ENCODE measurements around the gene FAAP100. TPM values are rescaled to one million over a fixed set of nuclear protein-coding genes. Genes with fewer than 3 reads are reported as not detected.

Gene FAAP100
- total RNA-seq, 1 donor from 2014 or later, result 64.6 TPM

GRCh38 chr17:81583589-81584342 is 31.6 kb upstream of the FAAP100 start:
- Mint-ChIP-seq H3K9me3 (ENCODE audit: unreplicated experiment) (no peaks in the 10 kb centered on the region), H3K27me3 (ENCODE audit: unreplicated experiment) (no peaks in the 10 kb centered on the region), H3K27ac (ENCODE audit: unreplicated experiment) (peak overlapping the region; percentile 78), H3K4me3 (ENCODE audit: unreplicated experiment) (peak overlapping the region; percentile 3), H3K36me3 (ENCODE audit: unreplicated experiment) (peaks cover 48% of the 10 kb centered on the region), H3K4me1 (ENCODE audit: unreplicated experiment) (peaks cover 68% of the 10 kb centered on the region)
- no peak for TF ChIP-seq CTCF (IDR thresholded peaks at IDR 0.05)
- DNase-seq (ENCODE audit: extremely low spot score, unreplicated experiment), result no peak

- DNase-seq (ENCODE audit: extremely low spot score, unreplicated experiment), result no peak
- H3K9me3 Mint-ChIP-seq (ENCODE audit: unreplicated experiment), result no peaks in the 10 kb centered on the region
- peaks cover 42% of the 10 kb centered on the region for H3K36me3 Mint-ChIP-seq (ENCODE audit: unreplicated experiment)
- peak overlapping the region; percentile 73 for H3K27ac Mint-ChIP-seq (ENCODE audit: unreplicated experiment)
- H3K27me3 Mint-ChIP-seq (ENCODE audit: unreplicated experiment), result no peaks in the 10 kb centered on the region
- H3K4me1 Mint-ChIP-seq (ENCODE audit: unreplicated experiment), result peaks cover 76% of the 10 kb centered on the region
- no peak for TF ChIP-seq CTCF (IDR thresholded peaks at IDR 0.05)
- no peak overlapping the region for H3K4me3 Mint-ChIP-seq (ENCODE audit: unreplicated experiment)
Measured at GRCh38 chr17:81582749-81583148, 30.6 kb upstream of the FAAP100 start.

GRCh38 chr17:81582341-81582740 is 30.2 kb upstream of the FAAP100 start:
- no peaks in the 10 kb centered on the region for H3K9me3 Mint-ChIP-seq (ENCODE audit: unreplicated experiment)
- no peak overlapping the region for H3K4me3 Mint-ChIP-seq (ENCODE audit: unreplicated experiment)
- H3K36me3 Mint-ChIP-seq (ENCODE audit: unreplicated experiment), result peaks cover 43% of the 10 kb centered on the region
- peak overlapping the region; percentile 73 for H3K27ac Mint-ChIP-seq (ENCODE audit: unreplicated experiment)
- peaks cover 80% of the 10 kb centered on the region for H3K4me1 Mint-ChIP-seq (ENCODE audit: unreplicated experiment)
- DNase-seq (ENCODE audit: extremely low spot score, unreplicated experiment), result no peak
- H3K27me3 Mint-ChIP-seq (ENCODE audit: unreplicated experiment), result no peaks in the 10 kb centered on the region
- no peak for TF ChIP-seq CTCF (IDR thresholded peaks at IDR 0.05)

GRCh38 chr17:81581758-81582157 is 29.6 kb upstream of the FAAP100 start:
- no peaks in the 10 kb centered on the region for H3K27me3 Mint-ChIP-seq (ENCODE audit: unreplicated experiment)
- H3K36me3 Mint-ChIP-seq (ENCODE audit: unreplicated experiment), result peaks cover 41% of the 10 kb centered on the region
- no peak for DNase-seq (ENCODE audit: extremely low spot score, unreplicated experiment)
- no peak overlapping the region for H3K4me3 Mint-ChIP-seq (ENCODE audit: unreplicated experiment)
- TF ChIP-seq CTCF (IDR thresholded peaks at IDR 0.05), result no peak
- no peaks in the 10 kb centered on the region for H3K9me3 Mint-ChIP-seq (ENCODE audit: unreplicated experiment)
- peak overlapping the region; percentile 38 for H3K27ac Mint-ChIP-seq (ENCODE audit: unreplicated experiment)
- H3K4me1 Mint-ChIP-seq (ENCODE audit: unreplicated experiment), result peaks cover 85% of the 10 kb centered on the region

- peaks cover 42% of the 10 kb centered on the region for H3K36me3 Mint-ChIP-seq (ENCODE audit: unreplicated experiment)
- no peak for DNase-seq (ENCODE audit: extremely low spot score, unreplicated experiment)
- H3K4me3 Mint-ChIP-seq (ENCODE audit: unreplicated experiment), result no peak overlapping the region
- no peaks in the 10 kb centered on the region for H3K9me3 Mint-ChIP-seq (ENCODE audit: unreplicated experiment)
- H3K4me1 Mint-ChIP-seq (ENCODE audit: unreplicated experiment), result peaks cover 92% of the 10 kb centered on the region
- H3K27me3 Mint-ChIP-seq (ENCODE audit: unreplicated experiment), result no peaks in the 10 kb centered on the region
- no peak for TF ChIP-seq CTCF (IDR thresholded peaks at IDR 0.05)
- peak overlapping the region; percentile 86 for H3K27ac Mint-ChIP-seq (ENCODE audit: unreplicated experiment)
Measured at GRCh38 chr17:81580481-81580880, 28.3 kb upstream of the FAAP100 start.

Data from osteocyte (in vitro differentiated cells).